Upper lobe of left lung (tissue), 4 donors: Measurements from ENCODE around the gene LRRC3.

Experiments used
- POLR2A ChIP-seq, 4 donors: fragments of 450-650 bp; IDR thresholded peaks; one replicate each; pipeline ENCODE4 v1.5.1; 2016 to 2017; ENCODE audit warnings: antibody characterized with exemption in 4 of 4, mild to moderate bottlenecking in 2 of 4
- POLR2AphosphoS5 ChIP-seq, 2 donors: sonication (generic); formaldehyde crosslinking; IDR thresholded peaks; one replicate each; pipeline ENCODE4 v1.5.1; 2017; ENCODE audit warnings: antibody characterized with exemption in 2 of 2
- TF ChIP-seq, protein P1 (sequence below), 6 experiments: fragments of 450-650 bp in 4 of 6; fragments of 200-600 bp in 2 of 6; sonication (generic) in 2 of 6; IDR thresholded peaks; one replicate each; pipeline ENCODE4 v1.5.1; 2016 to 2019; ENCODE audit warnings: antibody characterized with exemption in 6 of 6

DNA sequence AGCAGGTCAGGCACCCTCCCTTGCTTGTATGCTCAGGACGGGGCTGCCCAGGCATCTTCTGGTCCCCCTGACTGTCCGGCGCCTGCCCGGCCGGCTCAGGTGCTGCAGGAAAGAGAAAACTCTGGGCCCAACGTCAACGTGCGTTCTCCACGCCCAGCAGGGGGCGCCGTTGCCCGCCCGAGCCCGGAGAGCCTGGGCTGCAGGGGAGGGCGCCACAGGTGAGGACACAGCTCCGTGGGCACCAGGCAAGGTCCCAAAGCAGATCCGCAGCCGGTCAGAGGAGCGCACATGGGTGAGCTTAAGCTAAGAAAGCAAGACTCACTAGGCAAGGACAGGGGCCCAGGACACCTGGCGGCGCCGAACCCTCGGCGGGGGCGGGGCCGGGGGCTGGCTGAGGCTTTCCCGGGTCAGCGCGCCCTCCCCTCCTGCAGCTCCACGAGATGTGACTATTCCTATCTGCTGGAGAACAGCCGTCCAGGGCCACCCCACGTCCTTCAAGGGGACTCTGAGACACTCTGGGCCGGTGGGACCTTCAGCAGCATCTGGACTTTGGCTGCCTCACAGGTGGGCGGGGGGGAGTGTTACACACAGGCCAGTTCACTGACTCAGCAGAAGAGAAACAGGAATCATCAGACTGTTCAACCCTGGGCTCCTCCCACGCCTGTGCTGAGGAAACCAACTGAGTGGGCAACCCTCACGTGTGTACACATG lies 55.4 kb downstream of the LRRC3 start:
- TF ChIP-seq, protein P1, sequence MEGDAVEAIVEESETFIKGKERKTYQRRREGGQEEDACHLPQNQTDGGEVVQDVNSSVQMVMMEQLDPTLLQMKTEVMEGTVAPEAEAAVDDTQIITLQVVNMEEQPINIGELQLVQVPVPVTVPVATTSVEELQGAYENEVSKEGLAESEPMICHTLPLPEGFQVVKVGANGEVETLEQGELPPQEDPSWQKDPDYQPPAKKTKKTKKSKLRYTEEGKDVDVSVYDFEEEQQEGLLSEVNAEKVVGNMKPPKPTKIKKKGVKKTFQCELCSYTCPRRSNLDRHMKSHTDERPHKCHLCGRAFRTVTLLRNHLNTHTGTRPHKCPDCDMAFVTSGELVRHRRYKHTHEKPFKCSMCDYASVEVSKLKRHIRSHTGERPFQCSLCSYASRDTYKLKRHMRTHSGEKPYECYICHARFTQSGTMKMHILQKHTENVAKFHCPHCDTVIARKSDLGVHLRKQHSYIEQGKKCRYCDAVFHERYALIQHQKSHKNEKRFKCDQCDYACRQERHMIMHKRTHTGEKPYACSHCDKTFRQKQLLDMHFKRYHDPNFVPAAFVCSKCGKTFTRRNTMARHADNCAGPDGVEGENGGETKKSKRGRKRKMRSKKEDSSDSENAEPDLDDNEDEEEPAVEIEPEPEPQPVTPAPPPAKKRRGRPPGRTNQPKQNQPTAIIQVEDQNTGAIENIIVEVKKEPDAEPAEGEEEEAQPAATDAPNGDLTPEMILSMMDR (IDR thresholded peaks at IDR 0.05) = peak; percentile 60 to 92 (median 84)
- TF ChIP-seq POLR2A (IDR thresholded peaks at IDR 0.05) (no peak), POLR2AphosphoS5 (IDR thresholded peaks at IDR 0.05) (no peak)
